A375 (cell line): Measurements from ENCODE around the gene HSPA1B. TPM values are rescaled to one million over a fixed set of nuclear protein-coding genes. Genes with fewer than 3 reads are reported as not detected.

Source experiments
- small RNA-seq: library from RNA; depleted of rRNA; stranded (forward); fragments of <200 nt; gene quantifications from one replicate; pipeline ENCODE3, GENCODE V24; 2014
- total RNA-seq: library from RNA; depleted of rRNA; stranded (reverse); fragments of >200 nt; shearing (Covaris generic); gene quantifications from 2 replicates; pipeline ENCODE4 v1.2.3, GENCODE V29; 2014; rRNA removed

Gene HSPA1B
- total RNA-seq: 32.0 and 46.5 TPM in 2 replicates

DNA sequence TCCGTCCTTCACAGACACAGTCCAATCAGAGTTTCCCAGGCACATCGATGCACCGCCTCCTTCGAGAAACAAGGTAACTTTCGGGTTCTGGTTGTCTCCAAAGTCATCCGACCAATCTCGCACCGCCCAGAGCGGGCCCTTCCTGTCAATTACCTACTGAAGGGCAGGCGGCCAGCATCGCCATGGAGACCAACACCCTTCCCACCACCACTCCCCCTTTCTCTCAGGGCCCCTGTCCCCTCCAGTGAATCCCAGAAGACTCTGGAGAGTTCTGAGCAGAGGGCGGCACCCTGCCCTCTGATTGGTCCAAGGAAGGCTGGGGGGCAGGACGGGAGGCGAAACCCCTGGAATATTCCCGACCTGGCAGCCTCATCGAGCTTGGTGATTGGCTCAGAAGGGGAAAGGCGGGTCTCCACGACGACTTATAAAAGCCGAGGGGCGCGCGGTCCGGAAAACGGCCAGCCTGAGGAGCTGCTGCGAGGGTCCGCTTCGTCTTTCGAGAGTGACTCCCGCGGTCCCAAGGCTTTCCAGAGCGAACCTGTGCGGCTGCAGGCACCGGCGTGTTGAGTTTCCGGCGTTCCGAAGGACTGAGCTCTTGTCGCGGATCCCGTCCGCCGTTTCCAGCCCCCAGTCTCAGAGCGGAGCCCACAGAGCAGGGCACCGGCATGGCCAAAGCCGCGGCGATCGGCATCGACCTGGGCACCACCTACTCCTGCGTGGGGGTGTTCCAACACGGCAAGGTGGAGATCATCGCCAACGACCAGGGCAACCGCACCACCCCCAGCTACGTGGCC lies at the start of gene HSPA1B:
Gene HSPA1B (plus strand): TSS at position 453 of the 794 bp plus-strand sequence. CDS start 213 bp downstream, at position 666.

DNA sequence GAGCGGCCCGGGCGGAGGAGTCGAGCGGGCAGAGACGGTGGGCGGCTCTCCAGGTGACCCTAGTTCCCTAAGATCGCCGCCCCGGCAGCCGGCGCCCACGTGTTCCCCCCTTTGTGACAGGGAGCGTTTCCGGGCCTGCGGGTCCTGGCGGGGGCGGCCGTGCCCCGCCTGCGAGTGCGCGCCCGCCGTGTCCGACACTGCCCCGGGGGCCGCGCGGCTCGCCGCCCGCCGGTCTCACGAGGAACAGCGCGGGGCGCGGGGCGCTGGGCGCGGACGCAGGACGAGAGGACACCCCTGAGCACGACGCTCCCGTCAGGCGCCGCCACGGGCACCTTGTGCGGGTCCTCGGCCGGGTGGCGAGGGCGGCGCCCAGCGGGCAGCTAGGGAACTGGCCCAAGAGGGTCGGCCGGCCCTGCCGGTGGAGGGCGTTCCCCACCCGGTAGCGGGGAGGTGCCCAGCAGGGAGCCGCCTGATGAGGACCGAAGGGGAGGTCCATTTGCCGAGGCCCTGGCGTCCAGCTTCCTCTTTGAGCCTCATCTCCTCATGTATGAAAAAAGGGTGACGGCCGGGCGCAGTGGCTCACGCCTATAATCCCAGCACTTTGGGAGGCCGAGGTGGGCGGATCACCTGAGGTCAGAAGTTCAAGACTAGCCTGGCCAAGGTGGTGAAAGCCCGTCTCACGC lies 31.8 kb upstream of the HSPA1B start, which contains the start of gene VARS1:
Gene VARS1 (minus strand): TSS at position 137 of the 683 bp plus-strand sequence. CDS start 535 bp downstream, outside the sequence.

DNA sequence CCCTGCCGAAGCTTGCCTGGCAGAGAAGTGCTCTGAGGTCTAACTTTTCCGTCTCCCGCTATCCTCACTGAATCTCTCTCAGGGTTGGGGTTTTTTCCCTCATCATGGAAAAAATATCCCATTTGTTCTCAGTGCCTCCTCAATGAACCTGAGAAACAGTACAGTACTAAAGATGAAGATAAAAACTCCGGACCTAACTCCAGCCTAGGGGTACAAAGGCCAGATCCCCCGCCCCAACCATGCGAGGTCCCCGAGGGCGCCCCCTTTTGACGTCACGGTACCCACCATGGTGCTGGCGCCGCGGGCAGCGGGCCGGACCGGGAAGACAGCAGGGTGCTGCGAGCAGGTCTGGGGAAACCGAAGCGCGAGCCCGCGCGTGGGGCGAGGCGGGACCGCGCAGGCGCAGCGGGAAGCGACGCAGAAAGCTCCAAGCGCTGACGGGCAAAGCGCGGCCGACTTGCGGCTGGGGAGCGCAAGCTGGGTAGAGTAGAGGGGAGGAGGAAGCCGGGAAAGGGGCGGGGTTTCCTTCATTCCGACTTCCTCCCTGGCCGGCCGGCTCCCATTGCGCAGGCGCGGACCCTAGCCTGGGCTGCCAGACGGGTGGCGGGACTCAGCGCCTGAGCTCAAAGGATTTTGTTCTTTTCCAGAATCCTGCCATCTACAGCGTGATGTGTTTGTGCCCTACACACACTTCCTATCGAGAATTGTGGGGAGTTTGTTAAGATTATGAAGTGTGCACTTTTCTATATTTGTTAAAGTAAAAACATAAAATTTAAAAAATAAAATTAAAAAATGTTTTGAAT lies 20.9 kb upstream of the HSPA1B start, which contains the start of gene LSM2:
Gene LSM2 (minus strand): TSS at position 497 of the 803 bp plus-strand sequence. CDS start 209 bp downstream, at position 288.

DNA sequence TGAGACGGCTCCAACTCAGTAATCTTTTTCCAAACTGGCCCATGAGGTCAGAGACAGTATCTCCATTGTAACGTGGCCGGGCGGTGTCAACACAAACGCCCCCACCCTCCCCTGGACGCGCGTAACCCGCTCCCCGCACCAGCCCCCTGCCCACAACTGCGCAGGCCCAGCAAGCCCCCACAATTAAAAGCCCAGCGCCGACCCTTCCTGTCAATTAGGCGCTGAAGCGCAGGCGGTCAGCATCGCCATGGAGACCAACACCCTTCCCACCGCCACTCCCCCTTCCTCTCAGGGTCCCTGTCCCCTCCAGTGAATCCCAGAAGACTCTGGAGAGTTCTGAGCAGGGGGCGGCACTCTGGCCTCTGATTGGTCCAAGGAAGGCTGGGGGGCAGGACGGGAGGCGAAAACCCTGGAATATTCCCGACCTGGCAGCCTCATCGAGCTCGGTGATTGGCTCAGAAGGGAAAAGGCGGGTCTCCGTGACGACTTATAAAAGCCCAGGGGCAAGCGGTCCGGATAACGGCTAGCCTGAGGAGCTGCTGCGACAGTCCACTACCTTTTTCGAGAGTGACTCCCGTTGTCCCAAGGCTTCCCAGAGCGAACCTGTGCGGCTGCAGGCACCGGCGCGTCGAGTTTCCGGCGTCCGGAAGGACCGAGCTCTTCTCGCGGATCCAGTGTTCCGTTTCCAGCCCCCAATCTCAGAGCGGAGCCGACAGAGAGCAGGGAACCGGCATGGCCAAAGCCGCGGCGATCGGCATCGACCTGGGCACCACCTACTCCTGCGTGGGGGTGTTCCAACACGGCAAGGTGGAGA lies 12.3 kb upstream of the HSPA1B start, which contains the start of the genes HSPA1A and HSPA1L:
Gene HSPA1A (plus strand): TSS at position 519 of the 814 bp plus-strand sequence. CDS start 214 bp downstream, at position 733.
Gene HSPA1L (minus strand): TSS at position 259 of the 814 bp plus-strand sequence. CDS start 3,311 bp downstream, outside the sequence.

DNA sequence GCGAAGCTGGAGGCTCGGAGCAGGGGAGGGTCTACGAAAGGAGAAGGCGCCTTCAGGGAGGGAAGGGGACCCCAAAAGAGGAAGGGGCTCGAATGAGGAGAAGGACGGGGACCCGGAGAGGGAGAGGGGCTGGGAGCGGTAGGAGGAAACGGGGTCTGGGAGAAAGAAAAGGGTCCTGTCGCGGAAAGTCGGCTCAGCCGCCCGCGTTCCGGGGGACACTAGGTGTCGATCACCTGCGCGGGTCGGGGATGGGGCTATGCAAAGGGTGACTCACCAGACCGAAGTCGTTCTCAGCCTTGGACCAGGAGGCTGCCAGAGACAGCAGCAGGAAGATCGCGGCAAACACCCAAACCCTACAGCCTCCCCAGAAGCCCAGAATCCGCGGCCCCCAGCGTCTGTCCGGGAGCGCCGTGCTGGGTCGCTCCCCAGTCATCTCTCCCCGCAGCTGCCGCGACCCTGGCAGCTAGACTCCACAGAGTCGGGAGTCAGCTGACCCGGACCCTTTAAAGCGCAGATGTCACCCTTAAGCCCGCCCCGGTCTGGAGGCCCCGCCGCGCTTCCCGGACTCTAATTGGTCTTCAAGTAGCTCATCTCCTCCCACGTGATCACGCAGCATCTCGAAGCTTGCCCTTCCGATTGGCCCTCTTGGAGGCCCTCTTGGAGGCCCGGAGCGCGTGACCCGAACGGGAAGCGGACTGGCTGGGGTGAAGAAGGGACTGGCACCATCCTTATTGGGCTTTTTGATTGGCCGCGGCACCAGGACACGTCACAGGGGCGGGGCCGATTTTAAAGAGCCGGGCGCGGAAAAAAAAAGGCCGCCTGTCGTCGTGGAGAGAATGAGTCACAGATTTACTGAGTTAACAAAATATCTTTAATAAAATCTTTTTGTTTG lies 35.1 kb downstream of the HSPA1B start, which contains the start of gene NEU1:
Gene NEU1 (minus strand): TSS at position 478 of the 892 bp plus-strand sequence. CDS start 45 bp downstream, at position 433.

DNA sequence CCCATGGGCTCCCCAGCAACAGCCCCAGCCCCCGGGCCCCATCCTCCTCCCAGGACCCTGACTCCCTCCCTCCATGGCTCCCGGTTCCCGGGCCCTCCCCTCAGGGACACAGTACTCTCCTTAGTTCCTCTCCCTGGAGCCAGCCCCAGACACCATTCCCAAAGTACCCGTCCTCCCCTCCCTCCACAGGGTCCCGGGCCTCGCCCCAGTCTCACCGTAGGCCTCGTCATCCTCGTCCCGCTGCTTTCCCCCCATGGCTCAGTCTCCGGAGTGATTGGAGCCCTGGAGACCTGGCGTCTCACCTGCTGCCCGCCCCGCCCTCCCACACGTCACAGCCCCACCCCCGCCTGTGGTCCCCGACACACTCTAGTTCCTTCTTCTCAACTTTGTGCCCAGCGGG lies 51.2 kb downstream of the HSPA1B start, which contains the start of gene SLC44A4:
Gene SLC44A4 (minus strand): TSS at position 272 of the 400 bp plus-strand sequence. CDS start 17 bp downstream, at position 255.

Small RNA genes within 50 kb of the gene (small RNA-seq; reads per million reads assigned to genes)
- gene RF00019 (not detected), gene SNORD48 (41.5 reads per million, percentile 94 among the genes with 10 or more reads in this experiment), gene SNORD52 (not detected)

Other genes starting within 250 kb of the HSPA1B start
- gene LTB, start 245.3 kb upstream of the HSPA1B start, total RNA-seq: not detected in 2 replicates
- not detected in 2 replicates for gene LST1, start 241.5 kb upstream of the HSPA1B start, total RNA-seq
- not detected in 2 replicates for gene NCR3, start 234.7 kb upstream of the HSPA1B start, total RNA-seq
- gene AIF1, start 212.5 kb upstream of the HSPA1B start, total RNA-seq: not detected in 2 replicates
- gene PRRC2A, start 207.0 kb upstream of the HSPA1B start, total RNA-seq: 90.3 and 94.7 TPM in 2 replicates
- 209 and 229 TPM in 2 replicates for gene BAG6, start 175.1 kb upstream of the HSPA1B start, total RNA-seq
- 0.19 and 2.5 TPM in 2 replicates for gene APOM, start 171.8 kb upstream of the HSPA1B start, total RNA-seq
- gene C6orf47, start 167.0 kb upstream of the HSPA1B start, total RNA-seq: 17.9 and 18.9 TPM in 2 replicates
- 31.7 and 40.6 TPM in 2 replicates for gene GPANK1, start 162.7 kb upstream of the HSPA1B start, total RNA-seq
- 129 and 169 TPM in 2 replicates for gene CSNK2B, start 161.7 kb upstream of the HSPA1B start, total RNA-seq
- gene LY6G5B, start 157.8 kb upstream of the HSPA1B start, total RNA-seq: 1.7 and 3.4 TPM in 2 replicates
- 0.94 TPM in 1 of 2 replicates, not detected in the other for gene LY6G5C, start 146.7 kb upstream of the HSPA1B start, total RNA-seq
- 25.7 and 26.1 TPM in 2 replicates for gene ABHD16A, start 124.4 kb upstream of the HSPA1B start, total RNA-seq
- gene LY6G6F, start 120.9 kb upstream of the HSPA1B start, total RNA-seq: not detected in 2 replicates
- not detected in 2 replicates for gene LY6G6D, start 112.4 kb upstream of the HSPA1B start, total RNA-seq
- gene LY6G6C, start 106.0 kb upstream of the HSPA1B start, total RNA-seq: not detected in 2 replicates
- gene MPIG6B, start 104.4 kb upstream of the HSPA1B start, total RNA-seq: not detected in 2 replicates
- 25.3 and 28.6 TPM in 2 replicates for gene DDAH2, start 98.4 kb upstream of the HSPA1B start, total RNA-seq
- gene CLIC1, start 91.2 kb upstream of the HSPA1B start, total RNA-seq: 484 and 511 TPM in 2 replicates
- 14.9 and 36.7 TPM in 2 replicates for gene MSH5, start 87.7 kb upstream of the HSPA1B start, total RNA-seq
- 13.0 and 13.2 TPM in 2 replicates for gene SAPCD1, start 65.1 kb upstream of the HSPA1B start, total RNA-seq
- gene VWA7, start 50.4 kb upstream of the HSPA1B start, total RNA-seq: 0.34 TPM in 2 replicates
- gene VARS1, start 32.0 kb upstream of the HSPA1B start, total RNA-seq: 57.3 and 58.7 TPM in 2 replicates
- gene LSM2, start 20.8 kb upstream of the HSPA1B start, total RNA-seq: 39.2 and 40.2 TPM in 2 replicates
- gene HSPA1L, start 12.5 kb upstream of the HSPA1B start, total RNA-seq: 0.11 and 0.50 TPM in 2 replicates
- 37.6 and 43.8 TPM in 2 replicates for gene HSPA1A, start 12.2 kb upstream of the HSPA1B start, total RNA-seq
- gene NEU1, start 35.1 kb downstream of the HSPA1B start, total RNA-seq: 15.9 and 16.8 TPM in 2 replicates
- gene SLC44A4, start 51.3 kb downstream of the HSPA1B start, total RNA-seq: 0.37 TPM in 1 of 2 replicates, not detected in the other
- gene EHMT2, start 70.0 kb downstream of the HSPA1B start, total RNA-seq: 29.6 and 34.8 TPM in 2 replicates
- gene ZBTB12, start 74.3 kb downstream of the HSPA1B start, total RNA-seq: 5.6 and 6.4 TPM in 2 replicates
- 0.15 TPM in 1 of 2 replicates, not detected in the other for gene C2, start 100.0 kb downstream of the HSPA1B start, total RNA-seq
- 0.60 and 1.6 TPM in 2 replicates for gene CFB, start 118.4 kb downstream of the HSPA1B start, total RNA-seq
- gene NELFE, start 131.2 kb downstream of the HSPA1B start, total RNA-seq: 134 and 146 TPM in 2 replicates
- 63.1 and 63.8 TPM in 2 replicates for gene SKIC2, start 131.4 kb downstream of the HSPA1B start, total RNA-seq
- 19.4 and 23.9 TPM in 2 replicates for gene DXO, start 144.4 kb downstream of the HSPA1B start, total RNA-seq
- 0.94 and 2.3 TPM in 2 replicates for gene C4A, start 154.3 kb downstream of the HSPA1B start, total RNA-seq
- 1.8 and 2.1 TPM in 2 replicates for gene C4B, start 187.1 kb downstream of the HSPA1B start, total RNA-seq
- not detected in 2 replicates for gene CYP21A2, start 210.7 kb downstream of the HSPA1B start, total RNA-seq